Activated CD8-positive, alpha-beta memory T cell treated with anti-CD3 and anti-CD28 coated beads for 4 hours (primary cell): Measurements from ENCODE around the gene RBM47.
"Not testable (repeated sequence)": the region's sequence is repeated elsewhere in the genome, so short reads cannot be mapped to it uniquely, and the experiment has no call there.

Experiments
- DNase-seq, 2 donors: peaks; one replicate each; pipeline ENCODE4 v3.0.0-alpha.2; 2020; ENCODE audit warnings: low read depth in 2 of 2

The RBM47 gene

DNA sequence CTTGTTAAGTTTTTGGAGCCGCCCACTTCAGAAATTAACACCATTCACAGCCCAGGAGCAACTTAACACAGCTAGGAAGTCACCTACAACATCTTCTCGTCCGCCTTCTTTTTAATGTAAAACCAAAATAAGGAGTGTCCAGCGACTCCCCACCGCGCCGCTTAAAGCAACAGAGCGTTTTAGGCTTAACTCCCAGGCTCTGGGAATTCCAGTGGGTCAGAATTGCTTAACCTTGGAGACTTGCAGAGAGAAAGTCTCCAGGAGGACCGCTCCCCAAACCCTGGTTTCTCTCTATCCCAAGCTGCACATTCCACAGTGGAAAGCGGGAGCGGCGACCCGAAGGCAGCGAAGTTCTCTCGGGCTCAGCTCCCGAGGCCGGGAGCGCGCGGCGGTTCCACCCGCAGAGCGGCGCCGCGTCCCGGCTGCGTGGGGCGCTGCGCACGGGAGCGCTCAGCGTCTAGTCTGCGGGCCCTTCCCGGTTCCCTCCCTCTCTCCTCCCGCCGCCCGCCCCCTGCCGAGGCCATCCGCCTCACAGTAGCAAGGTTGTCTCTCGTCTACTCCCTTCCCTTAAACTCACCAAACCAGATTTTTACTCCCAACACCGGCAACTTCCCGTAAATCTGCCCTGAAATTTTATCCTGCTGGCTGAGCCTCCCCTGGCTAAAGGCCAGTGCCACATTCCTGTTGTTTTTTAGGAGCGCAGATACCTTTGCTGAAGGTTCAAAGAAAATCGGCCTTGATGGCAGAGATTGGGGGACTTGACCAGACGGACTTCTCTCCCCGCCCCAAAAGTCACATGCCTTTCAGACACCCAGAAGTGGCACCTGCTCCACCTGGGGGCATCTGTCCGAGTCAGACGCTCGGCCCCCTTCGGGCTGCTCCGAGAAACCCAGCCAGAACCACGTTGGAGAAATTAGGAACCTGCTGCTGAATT is at the start of gene RBM47:
RBM47 (minus strand) TSS at position 464 of the 934 bp plus-strand sequence. CDS start 190,971 bp downstream, outside the sequence.
- no peak for DNase-seq

DNA sequence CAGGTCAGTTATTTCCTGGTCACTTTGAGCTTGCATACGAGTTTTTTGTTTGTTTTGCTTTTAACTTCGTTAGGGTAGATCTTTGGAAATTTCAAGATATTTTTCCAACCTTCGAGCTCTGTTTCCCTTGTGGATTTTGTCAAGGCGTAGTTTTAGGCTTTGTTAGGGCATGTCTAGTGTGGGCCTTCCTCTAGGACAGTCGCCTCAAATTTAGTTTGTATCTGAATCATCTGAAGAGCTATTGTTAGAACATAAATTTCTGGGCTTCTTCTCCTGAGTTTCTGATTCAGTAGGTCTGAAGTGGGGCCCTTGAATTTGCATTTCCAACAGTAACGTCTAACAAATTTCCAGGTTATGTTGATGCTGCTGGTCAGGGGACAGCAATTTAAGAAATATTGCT is 48.8 kb upstream of the RBM47 start:
- DNase-seq = no peak

DNA sequence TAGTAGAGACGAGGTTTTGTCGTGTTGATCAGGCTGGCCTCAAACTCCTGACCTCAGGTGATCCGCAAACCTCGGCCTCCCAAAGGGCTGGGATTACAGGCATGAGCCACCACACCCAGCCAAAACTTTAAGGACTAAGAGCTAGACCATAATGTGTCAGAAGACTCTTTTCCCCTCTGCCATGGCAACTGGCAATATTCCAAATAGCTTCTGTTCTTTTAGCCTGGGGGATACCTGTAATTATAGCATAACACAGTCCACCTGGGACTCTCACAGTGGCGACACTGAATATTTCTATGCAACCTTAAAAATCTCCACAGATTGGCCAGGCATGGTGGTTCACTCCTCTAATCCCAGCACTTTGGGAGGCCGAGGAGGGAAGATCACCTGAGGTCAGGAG is 45.5 kb upstream of the RBM47 start:
- no peak for DNase-seq

DNA sequence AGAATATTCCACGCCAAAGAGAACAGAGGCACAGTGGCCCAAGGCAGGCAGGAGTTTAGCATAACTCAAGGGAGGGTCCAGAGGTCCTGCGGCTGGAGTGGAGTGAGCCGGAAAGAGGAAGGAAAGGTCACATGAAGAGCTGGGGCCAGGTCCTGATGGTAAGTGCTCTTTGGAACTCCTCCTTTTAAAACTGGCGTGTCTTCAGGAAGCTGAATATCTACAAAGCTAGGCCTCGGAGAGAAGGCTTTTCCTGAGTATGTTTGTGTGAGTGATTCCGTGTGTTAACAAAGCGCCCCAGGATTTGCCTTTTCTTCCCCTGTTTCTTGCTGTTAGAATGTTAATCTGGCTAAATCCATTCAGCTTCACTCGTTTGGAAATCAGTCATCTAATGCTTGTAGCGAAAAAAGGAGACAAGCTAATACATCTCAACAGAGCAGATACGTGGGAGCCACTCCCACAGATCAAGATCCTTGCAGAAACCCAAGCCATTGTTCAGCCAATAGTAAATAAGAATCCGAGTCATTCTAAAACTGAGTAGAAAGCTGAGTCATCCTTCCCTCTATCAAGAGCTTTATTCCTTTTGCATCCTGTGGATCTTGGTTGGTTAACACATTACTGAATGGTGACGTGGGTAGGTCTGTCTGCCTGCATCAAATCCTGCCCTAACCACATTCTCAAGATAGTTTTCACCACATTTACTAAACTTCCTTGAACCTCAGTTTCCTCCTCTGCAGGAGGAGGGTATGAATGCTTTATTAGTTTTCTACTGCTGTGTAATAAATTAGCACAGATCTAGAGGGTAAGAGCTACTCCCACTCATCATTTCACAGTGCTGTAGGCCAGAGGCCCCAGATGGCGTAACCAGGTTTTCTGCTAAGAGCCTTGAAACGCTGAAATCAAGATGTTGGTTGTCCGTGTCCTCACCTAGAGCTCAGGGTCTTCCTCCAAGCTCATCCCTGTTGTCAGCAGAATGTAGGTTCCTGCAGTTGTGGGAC is 43.2 kb upstream of the RBM47 start:
- peak in 1 of 2 donors; percentile 4 for DNase-seq

DNA sequence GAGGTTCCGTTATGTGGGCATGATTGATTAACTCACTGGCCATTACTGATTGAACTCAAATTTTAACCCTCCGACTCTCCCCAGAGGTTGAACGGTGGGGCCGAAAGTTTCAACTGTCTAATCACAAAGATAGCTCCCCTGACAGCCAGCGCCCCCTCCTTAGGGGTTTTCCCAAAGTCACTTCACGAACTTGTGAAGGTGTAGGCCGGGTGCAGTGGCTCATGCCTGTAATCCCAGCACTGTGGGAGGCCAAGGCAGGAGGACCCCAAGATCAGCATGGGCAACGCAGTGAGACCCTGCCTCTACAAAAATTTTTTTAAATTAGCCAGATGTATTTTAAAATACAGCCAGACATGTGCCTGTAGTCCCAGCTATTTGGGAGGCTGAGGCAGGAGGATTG is 39.8 kb upstream of the RBM47 start:
- no peak for DNase-seq

DNA sequence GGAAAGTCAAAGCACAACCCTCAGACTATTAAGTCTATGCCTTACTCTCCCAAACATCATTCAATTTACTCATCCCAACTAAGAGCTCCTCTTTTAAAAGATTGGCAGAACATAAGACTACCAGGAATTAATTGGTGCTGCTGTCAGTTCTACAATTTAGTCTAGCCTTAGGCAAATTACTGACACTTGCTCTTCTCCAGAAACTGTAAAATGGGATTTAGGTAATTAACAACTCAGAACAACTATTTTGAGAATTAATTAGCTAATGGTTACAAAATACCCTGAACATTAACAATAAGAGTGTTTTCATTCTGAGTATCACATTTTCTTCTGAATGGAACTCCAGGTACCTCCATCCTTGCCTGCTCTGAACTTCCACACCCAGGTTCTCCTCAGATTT is 36.2 kb upstream of the RBM47 start:
- DNase-seq = no peak

DNA sequence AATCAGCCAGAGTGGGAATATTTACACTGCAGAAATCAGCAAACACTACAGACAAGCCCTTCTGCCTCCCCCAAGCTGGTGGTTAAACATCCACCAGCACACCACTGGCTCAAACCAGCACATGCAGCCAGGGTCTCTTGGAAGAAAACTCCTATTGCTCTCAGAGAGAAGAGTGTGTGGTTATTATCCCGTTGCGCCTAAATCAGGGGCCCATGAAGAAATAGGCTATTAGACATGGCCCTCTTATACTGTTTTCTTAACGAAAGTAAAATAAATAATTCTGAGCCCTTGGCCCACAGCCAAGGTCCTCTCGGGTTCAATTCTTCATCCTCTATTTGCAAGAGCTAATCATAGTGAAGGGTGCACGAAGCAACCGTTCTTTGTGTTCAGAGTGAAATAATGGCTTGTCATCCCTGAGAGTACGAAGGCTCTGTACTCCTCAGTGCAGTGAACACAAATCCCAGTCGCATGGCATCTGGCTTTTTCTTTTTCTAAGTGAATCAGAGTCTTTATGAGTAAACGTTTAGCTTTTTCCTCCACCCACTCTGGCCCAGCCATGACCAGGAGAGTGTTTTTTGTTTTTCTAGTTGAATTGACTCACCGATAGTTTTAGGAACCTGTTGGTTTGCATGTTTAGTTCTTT is 33.4 kb upstream of the RBM47 start:
- no peak for DNase-seq

DNA sequence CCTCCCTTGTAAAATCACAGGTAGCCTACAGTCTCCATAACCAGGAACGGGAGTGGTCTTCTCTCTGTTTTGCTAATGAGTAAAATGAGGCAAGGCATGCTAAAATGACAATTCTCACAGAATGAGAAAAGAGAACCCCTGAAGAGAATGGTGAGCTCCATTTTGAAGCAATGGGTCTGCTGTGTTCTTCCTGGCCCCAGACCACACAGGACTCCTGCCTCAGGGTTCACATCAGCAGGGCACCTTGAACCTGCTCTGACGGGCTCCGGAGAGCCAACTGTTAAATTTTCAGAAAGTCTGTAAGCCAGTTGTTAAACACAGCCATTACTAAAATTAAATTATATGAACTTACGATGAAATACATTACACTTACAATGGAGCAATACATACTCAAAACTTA is 32.1 kb upstream of the RBM47 start:
- DNase-seq = no peak

DNA sequence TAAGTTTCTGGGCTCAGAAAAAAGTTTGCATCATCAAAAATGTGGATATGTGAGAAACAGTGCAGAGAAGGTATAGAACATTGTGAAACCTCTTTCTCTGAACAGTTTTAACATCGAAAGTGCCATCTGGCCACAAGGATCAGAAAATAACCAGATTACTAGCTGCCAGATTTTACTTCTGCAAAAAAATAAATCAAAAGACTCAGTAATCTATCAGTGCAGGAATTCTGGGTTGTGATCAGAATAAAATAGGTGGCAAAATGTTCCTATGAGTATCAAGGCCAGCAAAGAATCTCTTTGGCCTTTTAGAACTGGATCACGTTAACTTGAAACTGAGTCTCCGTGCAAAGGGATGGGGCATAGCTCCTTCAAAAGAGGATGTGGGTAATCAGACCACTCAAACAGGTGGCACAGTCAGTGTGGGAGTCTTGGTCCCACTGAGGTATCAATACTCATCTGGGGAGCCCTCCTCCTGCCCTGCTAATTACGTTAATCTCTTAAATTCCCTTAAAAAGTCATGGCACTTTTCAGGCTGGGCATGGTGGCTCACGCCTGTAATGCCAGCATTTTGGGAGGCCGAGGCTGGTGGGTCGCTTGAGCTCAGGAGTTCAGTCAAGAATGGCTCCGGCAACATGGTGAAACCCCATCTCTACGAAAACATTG is 26.7 kb upstream of the RBM47 start:
- no peak for DNase-seq

DNA sequence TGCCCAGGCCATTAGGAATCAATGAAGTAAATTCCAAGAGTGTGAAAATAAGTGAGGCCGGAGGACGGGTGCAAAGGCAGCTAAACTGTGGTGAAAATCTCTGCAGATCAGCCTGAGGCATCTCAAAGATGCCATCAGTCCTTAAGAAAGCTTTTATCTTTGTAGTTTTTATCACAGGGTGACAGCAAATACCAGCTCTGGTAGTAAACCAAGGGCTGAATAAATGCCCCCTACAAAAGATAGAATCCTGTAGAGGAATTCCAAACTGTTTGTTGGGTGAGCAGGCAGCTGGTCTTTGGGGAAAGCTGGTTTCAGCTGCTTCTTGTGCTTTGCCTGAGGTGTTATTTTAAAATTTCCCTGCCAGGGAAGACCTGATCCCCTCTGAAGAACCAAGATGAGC is 21.6 kb upstream of the RBM47 start:
- DNase-seq = no peak

DNA sequence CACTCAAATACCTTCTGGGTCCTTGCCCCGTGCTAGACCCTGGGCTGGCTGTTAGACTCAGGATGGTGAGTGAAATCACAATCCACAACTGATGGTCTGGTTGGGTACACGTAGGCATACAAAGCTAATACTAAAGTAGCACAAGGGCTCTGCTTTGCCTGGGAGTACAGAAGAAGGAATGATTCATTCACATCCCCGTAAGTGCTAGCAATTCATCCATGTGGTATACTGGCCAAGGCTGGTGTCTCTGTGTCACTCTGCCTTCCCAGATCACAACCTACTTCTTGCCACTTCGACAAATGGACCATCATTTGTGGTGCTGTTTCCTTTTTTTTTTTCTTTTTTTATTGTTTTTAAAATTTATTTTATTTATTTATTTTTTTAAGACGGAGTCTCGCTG is 19.7 kb upstream of the RBM47 start:
- DNase-seq = no peak

DNA sequence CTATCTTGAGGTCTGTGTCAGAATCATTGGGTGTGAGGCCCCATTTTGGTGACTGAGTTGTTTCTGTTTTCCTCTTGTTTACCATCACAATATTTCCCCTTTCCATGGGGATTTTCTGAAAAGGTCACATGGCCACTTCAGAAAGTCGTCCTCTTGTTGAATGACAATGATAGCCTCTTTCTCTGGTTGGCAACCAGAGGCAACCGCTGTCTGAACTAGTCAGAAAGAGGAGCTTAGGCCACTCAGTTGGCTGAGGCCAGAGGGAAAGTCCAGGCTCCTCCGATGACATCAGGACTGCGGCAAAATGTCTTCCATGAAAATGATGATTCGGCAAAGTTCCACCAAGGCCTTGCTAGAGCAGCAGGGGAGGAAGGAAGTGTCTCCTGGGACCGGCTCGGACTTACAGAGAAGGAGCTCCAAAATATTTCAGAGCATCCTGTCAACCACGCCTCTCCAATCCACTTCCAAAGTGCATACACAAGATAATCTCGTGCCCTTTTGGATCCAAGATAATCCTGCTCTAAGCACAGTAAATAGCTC is 19.1 kb upstream of the RBM47 start:
- no peak for DNase-seq

DNA sequence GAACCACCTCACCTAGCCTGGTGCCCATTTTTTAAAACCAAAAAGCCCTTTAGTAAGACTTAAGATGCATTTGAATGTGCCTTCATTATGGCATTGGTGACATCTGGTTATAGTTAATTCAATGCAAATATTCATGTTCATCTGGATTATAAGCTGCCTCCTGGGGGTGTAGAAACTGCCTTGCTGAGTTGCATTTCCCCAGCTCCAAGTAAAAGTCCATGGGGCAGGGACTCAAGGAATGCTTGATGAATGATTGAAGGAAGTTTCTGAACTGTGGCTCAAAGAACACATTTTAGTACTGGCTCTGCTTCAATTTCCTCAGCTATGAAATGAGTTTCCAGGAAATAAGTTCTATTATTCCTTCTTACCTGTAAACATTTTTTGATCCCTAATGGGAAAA is 18.5 kb upstream of the RBM47 start:
- no peak for DNase-seq

DNA sequence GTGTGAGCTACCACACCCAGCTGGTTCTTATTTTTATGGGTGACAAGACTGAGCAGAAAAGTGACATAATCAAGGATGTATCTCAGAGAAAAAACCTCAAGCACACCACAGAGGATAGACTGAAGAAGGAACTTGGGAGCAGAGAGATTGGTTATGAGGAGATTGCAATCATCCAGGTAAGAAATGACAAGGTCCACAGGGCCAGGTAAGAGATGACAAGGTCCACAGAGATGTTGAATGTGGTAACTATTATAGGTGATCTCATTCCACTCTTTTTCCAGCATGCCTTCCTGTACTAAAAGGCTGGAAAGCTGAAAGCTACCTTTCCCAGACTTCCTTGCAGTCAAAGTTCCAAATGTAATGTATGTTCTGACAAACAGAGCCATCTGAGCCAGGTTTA is 15.9 kb upstream of the RBM47 start:
- no peak for DNase-seq

DNA sequence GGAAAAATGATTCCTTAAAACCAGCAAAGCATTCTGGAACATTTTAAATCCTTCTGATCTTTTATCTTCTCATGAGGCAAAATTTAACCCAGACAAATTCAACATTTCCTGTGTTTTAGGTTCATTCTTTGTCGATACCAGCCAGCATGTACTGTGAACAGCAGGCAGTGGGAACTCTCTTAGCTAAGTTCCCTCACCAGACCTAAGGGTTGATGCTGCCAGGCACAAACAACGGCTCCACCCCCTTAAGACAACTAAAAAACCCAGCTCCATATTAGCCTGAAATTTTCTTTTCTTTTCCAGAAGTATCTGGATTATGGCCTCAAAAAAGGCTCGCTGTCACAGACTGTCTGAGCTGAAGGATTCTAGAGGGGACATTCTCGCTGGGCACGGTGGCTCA is 2.4 kb upstream of the RBM47 start:
- DNase-seq = no peak

DNA sequence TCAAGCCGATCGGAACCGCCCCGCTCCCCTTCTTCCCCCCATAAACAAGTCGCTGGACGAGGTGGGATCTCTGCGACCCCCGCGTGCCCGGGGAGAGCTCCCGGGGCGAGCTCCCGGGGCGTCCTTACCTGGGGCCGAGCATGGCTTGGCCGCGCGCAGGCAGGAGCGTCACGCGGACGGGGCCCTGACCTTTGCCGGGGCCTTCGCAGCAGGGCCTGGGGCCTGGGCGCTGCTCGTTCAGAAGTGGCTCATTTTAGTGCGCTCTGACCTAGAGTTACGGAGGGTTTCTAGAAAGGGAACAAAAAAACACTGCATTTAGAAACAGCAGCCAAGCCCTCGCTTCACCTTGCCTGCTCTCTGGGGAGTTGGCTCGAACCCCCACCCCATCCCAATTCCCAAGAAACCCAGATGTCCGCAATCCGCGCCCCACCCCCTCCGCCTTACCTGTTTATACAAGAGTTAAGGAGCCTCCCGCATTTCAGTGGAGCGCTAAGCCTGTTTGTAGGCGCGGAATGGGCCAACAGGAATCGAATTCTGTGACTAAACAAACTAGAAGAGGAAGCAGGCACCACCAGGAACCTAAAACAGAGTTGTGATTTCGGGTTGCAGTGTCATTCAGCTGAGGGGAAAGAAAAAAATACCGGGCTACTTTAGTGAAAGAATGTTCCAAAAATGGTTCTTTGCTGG is 814 bp upstream of the RBM47 start:
- no peak for DNase-seq

DNA sequence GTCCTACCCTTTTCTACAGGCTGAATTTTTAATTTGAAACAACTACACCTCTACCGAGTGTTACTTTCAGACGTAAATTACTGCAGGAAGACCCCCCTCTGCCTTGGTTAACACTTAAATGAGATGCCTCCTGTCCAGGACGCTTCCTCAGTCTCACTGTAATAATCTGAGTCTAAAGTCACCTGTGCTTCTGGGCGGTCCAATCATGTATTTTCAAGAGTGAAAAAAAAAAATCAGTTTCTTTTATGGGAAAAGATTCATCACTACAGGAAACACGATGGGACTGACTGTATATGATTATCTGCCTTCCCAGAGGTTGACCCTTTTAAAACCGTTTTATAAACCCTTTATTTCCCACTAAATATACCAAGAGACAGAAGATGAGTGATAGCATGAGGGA is 776 bp downstream of the RBM47 start:
- no peak for DNase-seq

DNA sequence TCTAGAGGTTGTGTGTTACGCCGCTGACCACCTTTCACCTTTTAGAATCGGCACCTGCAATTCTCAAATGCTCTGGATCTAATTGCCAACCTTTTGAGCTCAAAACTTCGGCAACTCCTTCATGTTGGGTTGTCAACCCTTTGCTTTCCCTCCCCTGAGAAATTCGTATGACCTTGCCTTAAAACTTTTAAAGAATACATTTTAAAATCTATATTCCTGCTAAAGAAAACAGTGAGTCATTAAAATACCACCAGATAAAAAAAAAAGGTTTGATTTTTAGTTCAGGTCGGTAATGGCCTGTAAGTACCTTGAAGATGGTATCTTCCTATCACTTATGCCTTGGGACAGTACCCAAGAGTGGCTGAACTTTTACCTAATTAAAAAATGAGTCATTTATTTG is 1.3 kb downstream of the RBM47 start:
- not testable (repeated sequence) for DNase-seq

DNA sequence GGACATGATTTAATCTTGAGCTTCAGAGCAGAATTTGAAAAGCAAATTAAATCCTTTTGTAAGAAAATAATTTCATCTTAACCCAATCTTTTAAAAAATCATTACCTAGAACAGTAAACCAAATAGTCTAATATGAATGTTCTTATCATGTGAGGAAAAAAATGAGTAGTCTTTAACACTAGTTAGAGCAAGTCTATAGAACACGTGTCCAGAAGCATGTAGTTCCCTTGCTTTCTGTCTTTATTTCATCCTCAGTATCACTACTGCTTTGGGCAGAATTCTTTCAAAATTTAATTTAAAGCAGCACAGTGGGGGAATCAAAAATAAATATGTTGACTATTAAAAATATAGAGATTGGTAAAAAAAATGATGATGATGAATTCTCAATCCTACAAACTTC is 2.1 kb downstream of the RBM47 start:
- no peak for DNase-seq

DNA sequence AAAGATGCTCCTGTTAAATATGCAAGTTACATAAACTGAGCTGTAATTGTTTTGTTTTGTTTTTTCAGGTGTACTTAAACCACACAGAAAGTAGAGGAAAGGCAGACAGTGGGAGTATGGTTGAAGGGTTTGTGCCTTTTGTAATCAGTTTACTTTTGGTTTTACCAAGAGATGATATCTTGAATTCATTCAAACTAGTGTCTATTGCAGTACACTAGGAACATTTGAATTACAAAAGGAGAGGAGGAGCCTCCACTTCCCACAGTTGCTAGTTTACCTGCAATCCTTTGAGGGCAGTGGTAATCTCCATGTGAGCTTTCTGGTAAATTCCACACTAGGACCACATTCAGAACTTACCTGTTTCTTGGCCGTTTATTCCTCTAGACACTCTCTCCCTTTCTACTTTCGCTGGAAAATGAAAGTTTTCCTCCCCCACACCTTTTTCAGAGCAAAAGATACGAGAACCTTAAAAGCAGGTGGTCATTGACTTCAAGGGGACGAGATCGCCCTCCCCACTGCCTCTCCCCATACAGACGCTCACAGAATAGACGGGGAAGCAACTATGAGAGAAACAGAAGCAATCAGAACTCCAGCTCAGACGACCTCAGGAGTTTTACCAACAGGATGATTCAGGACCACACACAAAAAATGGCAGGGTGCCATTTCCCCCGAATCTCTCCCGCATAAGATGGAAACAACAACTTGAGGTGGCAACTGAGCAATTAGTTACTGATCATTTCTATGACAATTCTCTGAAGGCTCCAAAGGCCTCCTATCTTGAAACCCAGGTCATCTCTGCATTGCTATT is 3.3 kb downstream of the RBM47 start:
- no peak for DNase-seq
